ENCODE measurements around the gene GLIS2. TPM values are rescaled to one million over a fixed set of nuclear protein-coding genes. Genes with fewer than 3 reads are reported as not detected.

Gene GLIS2
- total RNA-seq, 1 experiment from 2014 or later: 13.1 TPM

- peaks cover 21% of the 10 kb centered on the region for H3K4me1 ChIP-seq
- no peak overlapping the region for H3K4me3 Mint-ChIP-seq (ENCODE audit: unreplicated experiment)
- no peaks in the 10 kb centered on the region for H3K9me3 ChIP-seq
- intact Hi-C loops (cut with micrococcal nuclease; ENCODE audit: unreplicated experiment): no loop called here
- H3K4me1 Mint-ChIP-seq (ENCODE audit: low read depth, unreplicated experiment): peaks cover 11% of the 10 kb centered on the region
- POLR2A ChIA-PET: no interaction called here
- no TSS peak for BruUV-seq (replicated peaks)
- H3K27me3 Mint-ChIP-seq (ENCODE audit: insufficient read depth, unreplicated experiment): no peaks in the 10 kb centered on the region
- no peak for DNase-seq
- no peaks in the 10 kb centered on the region for H3K9me3 Mint-ChIP-seq (ENCODE audit: unreplicated experiment)
- no peak overlapping the region for H3K27ac Mint-ChIP-seq (ENCODE audit: unreplicated experiment)
- TF ChIP-seq, protein P1, sequence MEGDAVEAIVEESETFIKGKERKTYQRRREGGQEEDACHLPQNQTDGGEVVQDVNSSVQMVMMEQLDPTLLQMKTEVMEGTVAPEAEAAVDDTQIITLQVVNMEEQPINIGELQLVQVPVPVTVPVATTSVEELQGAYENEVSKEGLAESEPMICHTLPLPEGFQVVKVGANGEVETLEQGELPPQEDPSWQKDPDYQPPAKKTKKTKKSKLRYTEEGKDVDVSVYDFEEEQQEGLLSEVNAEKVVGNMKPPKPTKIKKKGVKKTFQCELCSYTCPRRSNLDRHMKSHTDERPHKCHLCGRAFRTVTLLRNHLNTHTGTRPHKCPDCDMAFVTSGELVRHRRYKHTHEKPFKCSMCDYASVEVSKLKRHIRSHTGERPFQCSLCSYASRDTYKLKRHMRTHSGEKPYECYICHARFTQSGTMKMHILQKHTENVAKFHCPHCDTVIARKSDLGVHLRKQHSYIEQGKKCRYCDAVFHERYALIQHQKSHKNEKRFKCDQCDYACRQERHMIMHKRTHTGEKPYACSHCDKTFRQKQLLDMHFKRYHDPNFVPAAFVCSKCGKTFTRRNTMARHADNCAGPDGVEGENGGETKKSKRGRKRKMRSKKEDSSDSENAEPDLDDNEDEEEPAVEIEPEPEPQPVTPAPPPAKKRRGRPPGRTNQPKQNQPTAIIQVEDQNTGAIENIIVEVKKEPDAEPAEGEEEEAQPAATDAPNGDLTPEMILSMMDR (IDR thresholded peaks at IDR 0.05; ENCODE audit: insufficient read depth in 1 of 2, low read depth in 1 of 2, low read length in 1 of 2, severe bottlenecking in 1 of 2, unreplicated experiment in 1 of 2): no peak
- H3K36me3 ChIP-seq (ENCODE audit: control insufficient read depth, insufficient read depth, low read length): no peaks in the 10 kb centered on the region
- no peak overlapping the region for H3K4me3 ChIP-seq (ENCODE audit: low read depth, low read length)
- CTCF ChIA-PET: interaction anchor here (0.6 to 1.1 kb wide), 7 partner anchors 10 to 178 kb away, joined by 3 to 8 read pairs (median 5); partner anchors contain the start of gene TFAP4
- H3K36me3 Mint-ChIP-seq (ENCODE audit: insufficient read depth, unreplicated experiment): peaks cover 13% of the 10 kb centered on the region
- no peaks in the 10 kb centered on the region for H3K27me3 ChIP-seq (replicated peaks; ENCODE audit: control insufficient read depth, insufficient read depth, low read length)
Observed at GRCh38 chr16:4309102-4309832, 6.6 kb upstream of the GLIS2 start.

DNA sequence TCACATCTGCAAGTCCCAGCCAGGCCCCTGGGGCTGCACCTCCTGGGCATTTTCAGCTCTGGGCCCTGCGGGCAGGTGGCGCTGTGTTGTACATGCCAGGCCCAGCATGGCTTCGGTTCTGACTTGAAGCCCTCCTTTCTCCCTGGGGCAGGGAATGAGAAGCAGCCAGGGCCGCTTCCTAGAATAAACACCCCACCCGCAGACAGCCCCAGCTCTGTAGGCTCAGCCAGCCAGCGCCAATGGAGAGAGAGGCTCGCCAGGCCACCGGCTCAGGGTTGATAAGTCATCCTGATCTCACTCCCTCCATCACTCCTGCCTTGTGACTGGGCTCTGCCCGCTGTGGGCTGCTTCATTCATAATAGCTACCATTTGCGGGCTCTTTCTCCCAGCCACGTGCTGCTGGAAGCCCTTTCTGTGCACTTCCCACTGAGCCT lies 6.0 kb upstream of the GLIS2 start:
- intact Hi-C loops (cut with micrococcal nuclease; ENCODE audit: unreplicated experiment): no loop called here
- CTCF ChIA-PET: interaction anchor here (0.6 to 1.1 kb wide), 5 partner anchors 11 to 295 kb away, joined by 3 to 8 read pairs (median 4); no protein-coding TSS in a partner anchor
- TF ChIP-seq, protein P1 (IDR thresholded peaks at IDR 0.05; ENCODE audit: insufficient read depth in 1 of 2, low read depth in 1 of 2, low read length in 1 of 2, severe bottlenecking in 1 of 2, unreplicated experiment in 1 of 2): peak in 1 of 2 experiments; percentile 16
- H3K27me3 ChIP-seq (replicated peaks; ENCODE audit: control insufficient read depth, insufficient read depth, low read length): no peaks in the 10 kb centered on the region
- no peak overlapping the region for H3K4me3 Mint-ChIP-seq (ENCODE audit: unreplicated experiment)
- POLR2A ChIA-PET: no interaction called here
- H3K4me1 ChIP-seq: peaks cover 21% of the 10 kb centered on the region
- H3K4me1 Mint-ChIP-seq (ENCODE audit: low read depth, unreplicated experiment): peaks cover 17% of the 10 kb centered on the region
- no peak overlapping the region for H3K4me3 ChIP-seq (ENCODE audit: low read depth, low read length)
- no peaks in the 10 kb centered on the region for H3K27me3 Mint-ChIP-seq (ENCODE audit: insufficient read depth, unreplicated experiment)
- no peaks in the 10 kb centered on the region for H3K36me3 ChIP-seq (ENCODE audit: control insufficient read depth, insufficient read depth, low read length)
- no peaks in the 10 kb centered on the region for H3K9me3 ChIP-seq
- DNase-seq: peak in 1 of 2 experiments; percentile 48
- peaks cover 19% of the 10 kb centered on the region for H3K36me3 Mint-ChIP-seq (ENCODE audit: insufficient read depth, unreplicated experiment)
- no TSS peak for BruUV-seq (replicated peaks)
- no peaks in the 10 kb centered on the region for H3K9me3 Mint-ChIP-seq (ENCODE audit: unreplicated experiment)
- H3K27ac Mint-ChIP-seq (ENCODE audit: unreplicated experiment): no peak overlapping the region

DNA sequence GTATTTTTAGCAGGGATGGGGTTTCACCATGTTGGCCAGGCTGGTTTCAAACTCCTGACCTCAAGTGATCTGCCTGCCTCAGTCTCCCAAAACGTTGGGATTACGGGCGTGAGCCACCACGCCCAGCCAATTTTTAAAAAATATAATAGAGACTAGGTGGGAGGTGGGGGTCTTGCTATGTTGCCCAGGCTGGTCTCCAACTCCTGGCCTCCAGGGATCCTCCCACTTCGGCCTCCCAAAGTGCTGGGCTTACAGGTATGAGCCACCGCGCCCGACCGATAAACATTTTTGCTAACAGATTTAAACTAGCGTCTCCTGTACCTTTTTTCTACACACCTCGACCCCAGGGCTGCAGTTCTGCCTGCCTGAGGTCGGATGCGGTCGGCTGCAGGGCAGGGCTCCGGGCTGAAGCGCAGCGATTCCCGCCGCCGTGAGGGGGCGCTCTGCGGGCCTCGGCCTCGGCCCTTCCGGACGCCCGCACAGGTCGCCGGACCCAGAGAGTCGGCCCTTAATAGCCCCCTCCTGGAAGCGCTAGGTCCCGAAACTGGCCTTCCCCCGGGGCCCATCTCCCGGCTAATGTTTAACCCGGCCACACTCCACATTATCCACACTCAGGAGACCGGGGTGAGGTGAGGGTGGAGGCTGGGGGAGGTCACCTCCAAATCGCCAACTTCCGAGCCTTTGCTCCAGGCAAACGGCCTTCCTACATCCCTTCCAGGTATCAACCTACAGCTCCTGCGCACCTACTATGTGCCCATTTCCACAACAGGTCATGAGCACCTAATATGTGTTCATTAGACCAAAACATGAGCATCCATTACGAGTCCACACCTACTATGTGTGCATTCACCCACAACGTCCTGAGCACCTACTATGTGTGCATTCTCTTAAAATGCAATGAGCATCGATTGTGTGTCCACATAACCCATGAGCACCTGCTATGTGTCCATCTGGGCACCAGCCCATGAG lies 2.0 kb upstream of the GLIS2 start:
- peak overlapping the region; percentile 97 for H3K4me3 Mint-ChIP-seq (ENCODE audit: unreplicated experiment)
- TF ChIP-seq, protein P1 (IDR thresholded peaks at IDR 0.05; ENCODE audit: insufficient read depth in 1 of 2, low read depth in 1 of 2, low read length in 1 of 2, severe bottlenecking in 1 of 2, unreplicated experiment in 1 of 2): peak; percentile 70 to 90
- peak overlapping the region; percentile 99 for H3K27ac Mint-ChIP-seq (ENCODE audit: unreplicated experiment)
- no TSS peak for BruUV-seq (replicated peaks)
- H3K9me3 ChIP-seq: no peaks in the 10 kb centered on the region
- H3K27me3 Mint-ChIP-seq (ENCODE audit: insufficient read depth, unreplicated experiment): no peaks in the 10 kb centered on the region
- peaks cover 38% of the 10 kb centered on the region for H3K4me1 ChIP-seq
- CTCF ChIA-PET: interaction anchor here (0.8 to 1.3 kb wide), 2 partner anchors 40 to 60 kb away, joined by 3 to 5 read pairs; no protein-coding TSS in a partner anchor
- H3K4me1 Mint-ChIP-seq (ENCODE audit: low read depth, unreplicated experiment): peaks cover 12% of the 10 kb centered on the region
- POLR2A ChIA-PET: no interaction called here
- no peaks in the 10 kb centered on the region for H3K27me3 ChIP-seq (replicated peaks; ENCODE audit: control insufficient read depth, insufficient read depth, low read length)
- H3K4me3 ChIP-seq (ENCODE audit: low read depth, low read length): peak overlapping the region; percentile 83
- intact Hi-C loops (cut with micrococcal nuclease; ENCODE audit: unreplicated experiment): loop anchor here (1.0 to 2.0 kb wide), 2 partner anchors 17 to 41 kb away; partner anchors contain the start of gene TFAP4
- H3K36me3 Mint-ChIP-seq (ENCODE audit: insufficient read depth, unreplicated experiment): peaks cover 12% of the 10 kb centered on the region
- H3K36me3 ChIP-seq (ENCODE audit: control insufficient read depth, insufficient read depth, low read length): no peaks in the 10 kb centered on the region
- peak; percentile 92 to 95 for DNase-seq
- H3K9me3 Mint-ChIP-seq (ENCODE audit: unreplicated experiment): no peaks in the 10 kb centered on the region

Data from Caco-2 (cell line).